Fibroblast of lung (primary cell): Measurements from ENCODE around the gene PLD5. TPM values are rescaled to one million over a fixed set of nuclear protein-coding genes. Genes with fewer than 3 reads are reported as not detected.

Source experiments
- DNase-seq, 2 donors: peaks; one replicate each; pipeline versions ENCODE4 v3.0.0 to v3.0.0-alpha.2; 2010; ENCODE audit warnings: low read depth in 2 of 2
- H2AFZ ChIP-seq: 2 replicates; pipeline ENCODE4 v1.5.1; 2012; ENCODE audit warnings: low read length, control low read depth, inconsistent platforms
- H3K27ac ChIP-seq: 2 replicates; pipeline ENCODE4 v1.5.1; 2011; ENCODE audit warnings: low read length, control low read depth; ENCODE audit not compliant: insufficient read depth
- H3K27me3 ChIP-seq: 2 replicates; pipeline ENCODE4 v1.5.1; 2011; ENCODE audit warnings: mild to moderate bottlenecking, low read length; ENCODE audit not compliant: control insufficient read depth, insufficient read depth
- H3K36me3 ChIP-seq: 2 replicates; pipeline ENCODE4 v1.5.1; 2011; ENCODE audit warnings: low read length; ENCODE audit not compliant: control insufficient read depth, insufficient read depth
- H3K4me1 ChIP-seq: 2 replicates; pipeline ENCODE4 v1.5.1; 2011; ENCODE audit warnings: low read length; ENCODE audit not compliant: control insufficient read depth, insufficient read depth; ENCODE audit errors: extremely low read depth
- H3K4me2 ChIP-seq: 2 replicates; pipeline ENCODE4 v1.5.1; 2011; ENCODE audit warnings: low read length, control low read depth; ENCODE audit not compliant: insufficient read depth; ENCODE audit errors: extremely low read depth
- H3K4me3 ChIP-seq, 4 experiments: fragments of 200-600 bp in 1 of 4; sonication (generic) in 1 of 4; replicated peaks in 1 of 4; 2 replicates each; pipeline ENCODE4 v1.5.1; 2011 to 2016; ENCODE audit warnings: low read length in 4 of 4, low read depth in 3 of 4, mild to moderate bottlenecking in 3 of 4, control low read depth in 2 of 4, inconsistent platforms in 1 of 4, mixed read lengths in 1 of 4; ENCODE audit not compliant: insufficient read depth in 1 of 4; ENCODE audit errors: control extremely low read depth in 1 of 4
- H3K79me2 ChIP-seq: 2 replicates; pipeline ENCODE4 v1.5.1; 2012; ENCODE audit warnings: mild to moderate bottlenecking, low read length, inconsistent platforms; ENCODE audit not compliant: control insufficient read depth, insufficient read depth
- H3K9ac ChIP-seq: 2 replicates; pipeline ENCODE4 v1.5.1; 2011; ENCODE audit warnings: mild to moderate bottlenecking, low read length, control low read depth; ENCODE audit not compliant: insufficient read depth
- H3K9me3 ChIP-seq: 2 replicates; pipeline ENCODE4 v1.5.1; 2012; ENCODE audit warnings: low read depth, low read length; ENCODE audit not compliant: control insufficient read depth, insufficient read depth
- H4K20me1 ChIP-seq: 2 replicates; pipeline ENCODE4 v1.5.1; 2011; ENCODE audit warnings: low read length; ENCODE audit not compliant: control insufficient read depth, insufficient read depth; ENCODE audit errors: extremely low read depth
- CTCF ChIP-seq, 2 donors: IDR thresholded peaks in 1 of 2; conservative IDR thresholded peaks in 1 of 2; 1 replicate in 1 of 2; 2 replicates in 1 of 2; pipeline ENCODE4 v1.5.1; 2011 to 2012; ENCODE audit warnings: low read length in 2 of 2, control low read depth in 1 of 2, inconsistent platforms in 1 of 2, low read depth in 1 of 2, mild to moderate bottlenecking in 1 of 2
- EZH2 ChIP-seq: IDR thresholded peaks from 2 replicates; pipeline ENCODE4 v1.5.1; 2012; ENCODE audit warnings: low read length, control low read depth, mild to moderate bottlenecking; ENCODE audit errors: missing control alignments
- polyA plus RNA-seq, 2 donors: library from polyadenylated mRNA; depleted of rRNA in 1 of 2; stranded (reverse) in 1 of 2; unstranded in 1 of 2; fragments of >200 nt; gene quantifications; 2 replicates each; pipeline ENCODE4 v1.2.1, GENCODE V29; 2011 to 2012; ENCODE audit warnings: missing spikeins in 1 of 2
- total RNA-seq: library from RNA; depleted of rRNA; stranded (reverse); fragments of >200 nt; gene quantifications from 2 replicates; pipeline ENCODE4 v1.2.1, GENCODE V29; 2014

PLD5 gene
- total and polyA plus RNA-seq, 2 donors (not counting 1 experiment from before 2014, with no cell fraction given) = under 0.01 to 0.02 TPM

GRCh38 chr1:242199776-242200458, 324.6 kb downstream of the PLD5 start:
- H3K4me2 ChIP-seq = no peak overlapping the region
- H4K20me1 ChIP-seq = no peaks in the 10 kb centered on the region
- no peaks in the 10 kb centered on the region for H3K36me3 ChIP-seq
- H3K27ac ChIP-seq = no peak overlapping the region
- no peak overlapping the region for H3K4me3 ChIP-seq
- H3K9me3 ChIP-seq = no peaks in the 10 kb centered on the region
- no peaks in the 10 kb centered on the region for H3K4me1 ChIP-seq
- no peaks in the 10 kb centered on the region for H3K79me2 ChIP-seq
- TF ChIP-seq EZH2 (no peak), CTCF (conservative IDR thresholded peaks at IDR 0.05 in 1 of 2, IDR thresholded peaks at IDR 0.05 in 1 of 2; ENCODE audit: low read depth in 1 of 2, low read length in 2 of 2) (no peak)
- H2AFZ ChIP-seq = no peak overlapping the region
- no peak for DNase-seq
- no peaks in the 10 kb centered on the region for H3K27me3 ChIP-seq
- no peak overlapping the region for H3K9ac ChIP-seq

GRCh38 chr1:242197907-242198820, 326.3 kb downstream of the PLD5 start:
- no peaks in the 10 kb centered on the region for H4K20me1 ChIP-seq
- no peak overlapping the region for H3K4me2 ChIP-seq
- no peak overlapping the region for H3K27ac ChIP-seq
- no peaks in the 10 kb centered on the region for H3K9me3 ChIP-seq
- no peak for DNase-seq
- no peaks in the 10 kb centered on the region for H3K27me3 ChIP-seq
- no peak overlapping the region for H3K9ac ChIP-seq
- H2AFZ ChIP-seq = no peak overlapping the region
- TF ChIP-seq CTCF (conservative IDR thresholded peaks at IDR 0.05 in 1 of 2, IDR thresholded peaks at IDR 0.05 in 1 of 2; ENCODE audit: low read depth in 1 of 2, low read length in 2 of 2) (no peak), EZH2 (no peak)
- no peaks in the 10 kb centered on the region for H3K36me3 ChIP-seq
- H3K4me3 ChIP-seq = no peak overlapping the region
- H3K4me1 ChIP-seq = no peaks in the 10 kb centered on the region
- H3K79me2 ChIP-seq = no peaks in the 10 kb centered on the region

- TF ChIP-seq EZH2 (no peak), CTCF (conservative IDR thresholded peaks at IDR 0.05 in 1 of 2, IDR thresholded peaks at IDR 0.05 in 1 of 2; ENCODE audit: low read depth in 1 of 2, low read length in 2 of 2) (no peak)
- Histone ChIP-seq H3K9me3 (no peaks in the 10 kb centered on the region), H3K4me2 (no peak overlapping the region), H3K4me1 (no peaks in the 10 kb centered on the region), H3K4me3 (no peak overlapping the region), H3K9ac (no peak overlapping the region), H4K20me1 (no peaks in the 10 kb centered on the region), H3K36me3 (no peaks in the 10 kb centered on the region), H3K27ac (no peak overlapping the region), H3K27me3 (no peaks in the 10 kb centered on the region), H3K79me2 (no peaks in the 10 kb centered on the region), H2AFZ (no peak overlapping the region)
- no peak for DNase-seq
These were observed 327.6 kb downstream of the PLD5 start for GRCh38 chr1:242196914-242197313.
